Trophoblast cell (in vitro differentiated cells and primary cell): Measurements from ENCODE around the gene ZNF683.

Experiments
- DNase-seq, 2 donors: peaks; one replicate each; pipeline ENCODE4 v3.0.0-alpha.2; 2016
- H2AFZ ChIP-seq: 2 replicates; pipeline ENCODE4 v1.6.1; 2013; ENCODE audit warnings: low read length, moderate library complexity, mild to moderate bottlenecking; ENCODE audit not compliant: insufficient read depth, poor library complexity
- H2AK5ac ChIP-seq: 2 replicates; pipeline ENCODE4 v1.6.1; 2013; ENCODE audit warnings: mild to moderate bottlenecking, low read length
- H2BK120ac ChIP-seq: 2 replicates; pipeline ENCODE4 v1.6.1; 2013; ENCODE audit warnings: low read length, mild to moderate bottlenecking, moderate library complexity; ENCODE audit not compliant: insufficient read depth, poor library complexity
- H2BK12ac ChIP-seq: 2 replicates; pipeline ENCODE4 v1.6.1; 2013; ENCODE audit warnings: mild to moderate bottlenecking, low read length, moderate library complexity
- H2BK5ac ChIP-seq: 2 replicates; pipeline ENCODE4 v1.6.1; 2013; ENCODE audit warnings: low read length, low read depth, moderate library complexity, mild to moderate bottlenecking; ENCODE audit not compliant: poor library complexity
- H3K14ac ChIP-seq: 2 replicates; pipeline ENCODE4 v1.6.1; 2013; ENCODE audit warnings: mild to moderate bottlenecking, low read length
- H3K18ac ChIP-seq: 2 replicates; pipeline ENCODE4 v1.6.1; 2013; ENCODE audit warnings: mild to moderate bottlenecking, low read length
- H3K23ac ChIP-seq: 2 replicates; pipeline ENCODE4 v1.6.1; 2013; ENCODE audit warnings: low read length
- H3K27ac ChIP-seq: 2 replicates; pipeline ENCODE4 v1.5.1; 2013; ENCODE audit warnings: low read depth, mild to moderate bottlenecking, inconsistent platforms, low read length, moderate library complexity
- H3K27me3 ChIP-seq: 2 replicates; pipeline ENCODE4 v1.6.1; 2013; ENCODE audit warnings: inconsistent platforms, mild to moderate bottlenecking, low read length, moderate library complexity; ENCODE audit not compliant: insufficient read depth
- H3K36me3 ChIP-seq, 2 experiments: 1 replicate in 1 of 2; 2 replicates in 1 of 2; pipeline ENCODE4 v1.6.1; 2013; ENCODE audit warnings: low read length in 2 of 2, mild to moderate bottlenecking in 2 of 2, moderate library complexity in 1 of 2; ENCODE audit not compliant: insufficient read depth in 2 of 2, control insufficient read depth in 1 of 2
- H3K4ac ChIP-seq: 2 replicates; pipeline ENCODE4 v1.6.1; 2013; ENCODE audit warnings: low read depth, mild to moderate bottlenecking, low read length, moderate library complexity
- H3K4me1 ChIP-seq, 2 experiments: 1 replicate in 1 of 2; 2 replicates in 1 of 2; pipeline ENCODE4 v1.6.1; 2013; ENCODE audit warnings: low read length in 2 of 2, mild to moderate bottlenecking in 2 of 2, moderate library complexity in 1 of 2; ENCODE audit not compliant: insufficient read depth in 2 of 2, control insufficient read depth in 1 of 2
- H3K4me2 ChIP-seq: 2 replicates; pipeline ENCODE4 v1.6.1; 2013; ENCODE audit warnings: inconsistent platforms, mild to moderate bottlenecking, low read length, moderate library complexity
- H3K4me3 ChIP-seq: 2 replicates; pipeline ENCODE4 v1.5.1; 2013; ENCODE audit warnings: mild to moderate bottlenecking, low read depth, low read length, inconsistent platforms
- H3K79me1 ChIP-seq: one replicate; pipeline ENCODE4 v1.6.1; 2013; ENCODE audit warnings: low read length
- H3K79me2 ChIP-seq: 2 replicates; pipeline ENCODE4 v1.6.1; 2013; ENCODE audit warnings: low read length, mild to moderate bottlenecking; ENCODE audit not compliant: control insufficient read depth, insufficient read depth, poor library complexity
- H3K9ac ChIP-seq: 2 replicates; pipeline ENCODE4 v1.6.1; 2013; ENCODE audit warnings: mild to moderate bottlenecking, low read length
- H3K9me3 ChIP-seq: 2 replicates; pipeline ENCODE4 v1.6.1; 2013; ENCODE audit warnings: low read depth, mild to moderate bottlenecking, control low read depth, inconsistent platforms, low read length; ENCODE audit not compliant: insufficient read depth
- H4K12ac ChIP-seq: 2 replicates; pipeline ENCODE4 v1.6.1; 2013; ENCODE audit warnings: low read depth, mild to moderate bottlenecking, low read length, moderate library complexity
- H4K8ac ChIP-seq: 2 replicates; pipeline ENCODE4 v1.6.1; 2013; ENCODE audit warnings: low read depth, mild to moderate bottlenecking, low read length, moderate library complexity
- H4K91ac ChIP-seq: one replicate; pipeline ENCODE4 v1.6.1; 2013; ENCODE audit warnings: low read depth, mild to moderate bottlenecking, low read length, moderate library complexity
- WGBS: extraction: QIAGEN DNeasy Blood & Tissue Kit; methylation state at CpG from one replicate; pipeline ENCODE4 v1.1.7; 2013; ENCODE audit warnings: missing lambda C conversion rate; ENCODE audit not compliant: insufficient read length, insufficient coverage; ENCODE audit errors: extremely low coverage; 5-methylcytosine and 5-hydroxymethylcytosine counted together

ZNF683 gene

GRCh38 chr1:26328597-26328996 is 44.0 kb downstream of the ZNF683 start:
- Histone ChIP-seq H3K14ac (no peak overlapping the region), H3K27ac (no peak overlapping the region), H3K4me1 (no peaks in the 10 kb centered on the region), H3K36me3 (peaks cover 30 to 40% of the 10 kb centered on the region in 2 experiments), H3K18ac (no peak overlapping the region), H3K27me3 (no peaks in the 10 kb centered on the region), H2AK5ac (no peak overlapping the region), H4K12ac (no peak overlapping the region), H4K91ac (peak overlapping the region; percentile 17), H3K79me2 (no peaks in the 10 kb centered on the region), H4K8ac (no peak overlapping the region), H3K23ac (no peak overlapping the region), H3K9ac (no peak overlapping the region), H2BK120ac (no peak overlapping the region), H3K4ac (no peak overlapping the region), H2AFZ (no peak overlapping the region), H2BK12ac (no peak overlapping the region), H3K79me1 (no peaks in the 10 kb centered on the region), H3K4me3 (no peak overlapping the region), H3K4me2 (no peak overlapping the region), H2BK5ac (no peak overlapping the region), H3K9me3 (peaks cover 3% of the 10 kb centered on the region)
- no peak for DNase-seq
- WGBS: no CpG with 5 or more reads among the region's 8 CpGs

DNA sequence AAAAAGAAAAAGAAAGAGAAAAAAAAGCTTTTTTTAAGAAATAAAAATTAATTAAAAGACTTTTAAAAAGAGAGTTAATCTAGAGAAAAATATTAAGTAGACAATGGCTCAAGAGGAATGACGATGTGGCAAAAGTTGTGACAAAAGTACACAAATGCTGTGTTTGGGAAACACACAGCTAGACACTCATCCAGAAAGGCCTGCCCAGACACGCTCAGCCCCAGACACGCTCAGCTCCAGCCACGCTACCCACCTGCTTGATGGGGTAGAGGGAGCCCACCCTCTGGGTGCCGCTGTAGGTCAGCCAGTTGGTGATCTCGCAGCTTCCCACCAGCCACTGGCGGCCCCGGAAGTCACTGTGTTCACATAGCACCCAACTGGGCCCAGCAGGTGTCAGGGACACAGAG is 44.6 kb downstream of the ZNF683 start:
- WGBS: no CpG with 5 or more reads among the region's 8 CpGs
- DNase-seq: peak; percentile 5 to 7

GRCh38 chr1:26324550-26324949 is 48.0 kb downstream of the ZNF683 start:
- no peak overlapping the region for H3K4me2 ChIP-seq
- no peak overlapping the region for H3K9ac ChIP-seq
- H4K8ac ChIP-seq: no peak overlapping the region
- DNase-seq: no peak
- H3K27me3 ChIP-seq: no peaks in the 10 kb centered on the region
- no peak overlapping the region for H3K27ac ChIP-seq
- no peak overlapping the region for H2BK120ac ChIP-seq
- peaks cover 5% of the 10 kb centered on the region for H3K9me3 ChIP-seq
- no peaks in the 10 kb centered on the region for H3K79me1 ChIP-seq
- H4K12ac ChIP-seq: no peak overlapping the region
- no peak overlapping the region for H3K23ac ChIP-seq
- no CpG with 5 or more reads among the region's 3 CpGs for WGBS
- H3K14ac ChIP-seq: no peak overlapping the region
- H3K4me1 ChIP-seq: no peaks in the 10 kb centered on the region
- H2BK5ac ChIP-seq: no peak overlapping the region
- no peak overlapping the region for H3K4ac ChIP-seq
- H2AK5ac ChIP-seq: no peak overlapping the region
- no peak overlapping the region for H3K4me3 ChIP-seq
- H3K79me2 ChIP-seq: no peaks in the 10 kb centered on the region
- H4K91ac ChIP-seq: no peak overlapping the region
- no peak overlapping the region for H2BK12ac ChIP-seq
- peaks cover 44 to 49% of the 10 kb centered on the region in 2 experiments for H3K36me3 ChIP-seq
- H2AFZ ChIP-seq: no peak overlapping the region
- no peak overlapping the region for H3K18ac ChIP-seq

More for the DNA sequence above, 44.6 kb downstream of the ZNF683 start:
- Histone ChIP-seq H3K36me3 (peaks cover 34 to 45% of the 10 kb centered on the region in 2 experiments), H4K12ac (no peak overlapping the region), H3K27me3 (no peaks in the 10 kb centered on the region), H3K4me3 (no peak overlapping the region), H3K4me2 (no peak overlapping the region), H2AFZ (no peak overlapping the region), H3K4me1 (no peaks in the 10 kb centered on the region), H4K8ac (peak overlapping the region; percentile 71), H2BK120ac (no peak overlapping the region), H3K9me3 (peaks cover 5% of the 10 kb centered on the region), H3K79me1 (no peaks in the 10 kb centered on the region), H3K79me2 (no peaks in the 10 kb centered on the region), H2AK5ac (no peak overlapping the region), H3K23ac (no peak overlapping the region), H3K18ac (no peak overlapping the region), H3K9ac (no peak overlapping the region), H2BK5ac (no peak overlapping the region), H4K91ac (peak overlapping the region; percentile 17), H2BK12ac (no peak overlapping the region), H3K14ac (peak overlapping the region; percentile 28), H3K4ac (no peak overlapping the region), H3K27ac (no peak overlapping the region)

DNA sequence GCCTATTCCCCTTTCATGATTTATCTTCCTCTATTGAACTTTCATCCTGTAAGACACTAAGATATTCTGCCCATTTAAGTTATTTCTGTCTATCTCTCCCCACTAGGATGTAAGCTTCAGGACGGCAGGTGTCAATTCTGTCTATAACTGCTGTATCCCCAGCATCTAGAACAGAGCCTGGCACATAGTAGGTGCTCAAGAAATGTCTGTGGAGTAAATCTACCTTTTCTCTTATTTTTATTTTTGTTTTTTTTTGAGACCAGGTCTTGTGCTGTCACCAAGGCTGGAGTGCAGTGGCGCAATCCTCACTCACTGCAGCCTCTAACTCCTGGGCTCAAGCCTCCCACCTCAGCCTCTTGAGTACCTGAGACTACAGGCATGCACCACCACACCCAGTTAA is 49.2 kb downstream of the ZNF683 start:
- no peak overlapping the region for H2BK5ac ChIP-seq
- no peak overlapping the region for H3K4me3 ChIP-seq
- DNase-seq: no peak
- H3K9me3 ChIP-seq: peaks cover 5% of the 10 kb centered on the region
- no peak overlapping the region for H4K12ac ChIP-seq
- no peak overlapping the region for H2BK12ac ChIP-seq
- H3K27me3 ChIP-seq: no peaks in the 10 kb centered on the region
- no peak overlapping the region for H3K23ac ChIP-seq
- H3K36me3 ChIP-seq: peaks cover 38 to 44% of the 10 kb centered on the region in 2 experiments
- no peak overlapping the region for H3K4ac ChIP-seq
- no peaks in the 10 kb centered on the region for H3K79me1 ChIP-seq
- H2AK5ac ChIP-seq: no peak overlapping the region
- no peak overlapping the region for H3K27ac ChIP-seq
- H3K4me1 ChIP-seq: no peaks in the 10 kb centered on the region
- no peak overlapping the region for H3K18ac ChIP-seq
- H3K9ac ChIP-seq: no peak overlapping the region
- no peaks in the 10 kb centered on the region for H3K79me2 ChIP-seq
- no peak overlapping the region for H2AFZ ChIP-seq
- H3K14ac ChIP-seq: no peak overlapping the region
- no peak overlapping the region for H3K4me2 ChIP-seq
- no peak overlapping the region for H4K91ac ChIP-seq
- no peak overlapping the region for H2BK120ac ChIP-seq
- H4K8ac ChIP-seq: no peak overlapping the region
- WGBS: no CpG with 5 or more reads among the region's 2 CpGs
